ENCODE results near the gene PCDHGB6.
"Not testable (repeated sequence)": the region's sequence is repeated elsewhere in the genome, so short reads cannot be mapped to it uniquely, and the experiment has no call there.

Gene PCDHGB6

GRCh38 chr5:141407790-141408505 lies at the start of gene PCDHGB6:
TSS of gene PCDHGB6 (plus strand) at chr5:141408021. CDS start at chr5:141408203, 182 bp downstream.
- DNase-seq (ENCODE audit: low spot score): not testable (repeated sequence)

- no peak for DNase-seq (ENCODE audit: low spot score)
These were observed 47.9 kb upstream of the PCDHGB6 start, which contains the start of gene PCDHGB2 for GRCh38 chr5:141359790-141360426. TSS of gene PCDHGB2 (plus strand) at chr5:141359994. CDS start at chr5:141360136, 142 bp downstream.

GRCh38 chr5:141360685-141361084 lies 47.1 kb upstream of the PCDHGB6 start:
- no peak for DNase-seq (ENCODE audit: low spot score)

- no peak for DNase-seq (ENCODE audit: low spot score)
These were observed 45.1 kb upstream of the PCDHGB6 start for GRCh38 chr5:141362719-141363118.

GRCh38 chr5:141363952-141364660 lies 43.7 kb upstream of the PCDHGB6 start, which contains the start of gene PCDHGA5:
TSS of gene PCDHGA5 (plus strand) at chr5:141364162. CDS start at chr5:141364331, 169 bp downstream.
- DNase-seq (ENCODE audit: low spot score): no peak

- no peak for DNase-seq (ENCODE audit: low spot score)
These were observed 41.6 kb upstream of the PCDHGB6 start for GRCh38 chr5:141366016-141366896.

GRCh38 chr5:141369994-141370848 lies 37.6 kb upstream of the PCDHGB6 start, which contains the start of gene PCDHGB3:
TSS of gene PCDHGB3 (plus strand) at chr5:141370242. CDS start at chr5:141370395, 153 bp downstream.
- DNase-seq (ENCODE audit: low spot score): no peak

- DNase-seq (ENCODE audit: low spot score): no peak
These were observed 36.0 kb upstream of the PCDHGB6 start for GRCh38 chr5:141371572-141372475.

- DNase-seq (ENCODE audit: low spot score): no peak
These were observed 34.0 kb upstream of the PCDHGB6 start, which contains the start of gene PCDHGA6 for GRCh38 chr5:141373673-141374317. TSS of gene PCDHGA6 (plus strand) at chr5:141373891. CDS start at chr5:141374084, 193 bp downstream.

GRCh38 chr5:141374627-141375026 lies 33.2 kb upstream of the PCDHGB6 start:
- DNase-seq (ENCODE audit: low spot score): no peak

- not testable (repeated sequence) for DNase-seq (ENCODE audit: low spot score)
These were observed 32.2 kb upstream of the PCDHGB6 start for GRCh38 chr5:141375444-141376155.

- no peak for DNase-seq (ENCODE audit: low spot score)
These were observed 25.1 kb upstream of the PCDHGB6 start, which contains the start of gene PCDHGA7 for GRCh38 chr5:141382469-141383294. TSS of gene PCDHGA7 (plus strand) at chr5:141382742. CDS start at chr5:141382900, 158 bp downstream.

GRCh38 chr5:141383345-141383744 lies 24.5 kb upstream of the PCDHGB6 start:
- no peak for DNase-seq (ENCODE audit: low spot score)

GRCh38 chr5:141384471-141385267 lies 23.2 kb upstream of the PCDHGB6 start:
- DNase-seq (ENCODE audit: low spot score): no peak

GRCh38 chr5:141387557-141388311 lies 20.1 kb upstream of the PCDHGB6 start, which contains the start of gene PCDHGB4:
TSS of gene PCDHGB4 (plus strand) at chr5:141387698. CDS start at chr5:141387885, 187 bp downstream.
- not testable (repeated sequence) for DNase-seq (ENCODE audit: low spot score)
